SK-N-SH (cell line): ENCODE measurements around the gene ADGRL3. TPM values are rescaled to one million over a fixed set of nuclear protein-coding genes. Genes with fewer than 3 reads are reported as not detected.

Experiments used
- CTCF ChIA-PET: fragments of 300-600, 350-600 bp; formaldehyde crosslinking; extraction: SDS; loops from one replicate; lab custom pipeline; 2021; lab: Yijun Ruan, JAX
- POLR2A ChIA-PET: fragments of 350-600 bp; sonication (Branson Sonifier 250); formaldehyde crosslinking; extraction: SDS; loops from one replicate; lab custom pipeline; 2020; ENCODE audit warnings: antibody characterized with exemption, inconsistent platforms; lab: Yijun Ruan, JAX
- DNase-seq: peaks from one replicate; pipeline ENCODE4 v3.0.0; 2012
- H2AFZ ChIP-seq: fragments of 200-600 bp; sonication (generic); 2 replicates; pipeline ENCODE4 v1.8.1; 2016; ENCODE audit warnings: antibody characterized with exemption, mild to moderate bottlenecking, low read depth
- H3F3A ChIP-seq: fragments of 200-600 bp; sonication (generic); replicated peaks from 2 replicates; pipeline ENCODE3; 2016; ENCODE audit warnings: antibody characterized with exemption, mild to moderate bottlenecking; ENCODE audit not compliant: insufficient read depth
- H3K27ac ChIP-seq, 2 experiments: fragments of 200-500 bp in 1 of 2; fragments of 200-600 bp in 1 of 2; sonication (Bioruptor generic) in 1 of 2; sonication (generic), shearing (Covaris generic) in 1 of 2; 2 replicates each; pipeline versions ENCODE4 v1.5.1 to v1.6.1; 2014 to 2016; ENCODE audit warnings: low read depth in 2 of 2, inconsistent platforms in 1 of 2, low read length in 1 of 2, mild to moderate bottlenecking in 1 of 2, mixed read lengths in 1 of 2
- H3K27me3 ChIP-seq: fragments of 200-600 bp; sonication (generic), shearing (Covaris generic); 2 replicates; pipeline ENCODE4 v1.6.1; 2016; ENCODE audit warnings: mixed run types; ENCODE audit not compliant: insufficient read depth
- H3K36me3 ChIP-seq, 2 experiments: fragments of 200-500 bp in 1 of 2; fragments of 200-600 bp in 1 of 2; sonication (Bioruptor generic) in 1 of 2; sonication (generic) in 1 of 2; replicated peaks in 1 of 2; 2 replicates each; pipeline versions ENCODE3 to v1.5.1; 2014 to 2016; ENCODE audit warnings: low read length in 1 of 2, mild to moderate bottlenecking in 1 of 2; ENCODE audit not compliant: insufficient read depth in 2 of 2, control insufficient read depth in 1 of 2
- H3K4me1 ChIP-seq, 2 experiments: fragments of 200-500 bp in 1 of 2; fragments of 200-600 bp in 1 of 2; sonication (Bioruptor generic) in 1 of 2; sonication (generic), shearing (Covaris generic) in 1 of 2; 2 replicates each; pipeline versions ENCODE4 v1.5.1 to v1.6.1; 2014 to 2016; ENCODE audit warnings: low read depth in 1 of 2, low read length in 1 of 2, mixed run types in 1 of 2; ENCODE audit not compliant: insufficient read depth in 2 of 2, control insufficient read depth in 1 of 2
- H3K4me2 ChIP-seq: fragments of 200-600 bp; sonication (generic), shearing (Covaris generic); 2 replicates; pipeline ENCODE4 v1.6.1; 2017; ENCODE audit warnings: mixed run types
- H3K4me3 ChIP-seq, 2 experiments: fragments of 200-500 bp in 1 of 2; fragments of 200-600 bp in 1 of 2; sonication (Bioruptor generic) in 1 of 2; sonication (generic), shearing (Covaris generic) in 1 of 2; 2 replicates each; pipeline versions ENCODE4 v1.5.1 to v1.8.1; 2014 to 2016; ENCODE audit warnings: low read depth in 2 of 2, inconsistent platforms in 1 of 2, low read length in 1 of 2, mild to moderate bottlenecking in 1 of 2, mixed read lengths in 1 of 2, moderate library complexity in 1 of 2
- H3K79me2 ChIP-seq: fragments of 200-600 bp; sonication (generic); 2 replicates; pipeline ENCODE4 v1.8.1; 2017; ENCODE audit warnings: mild to moderate bottlenecking; ENCODE audit not compliant: insufficient read depth
- H3K9ac ChIP-seq: fragments of 200-600 bp; sonication (generic); 2 replicates; pipeline ENCODE4 v1.6.1; 2017; ENCODE audit warnings: mixed run types
- H3K9me2 ChIP-seq: fragments of 200-600 bp; sonication (generic); 2 replicates; pipeline ENCODE4 v1.6.1; 2017; ENCODE audit warnings: mixed run types
- H3K9me3 ChIP-seq: fragments of 200-600 bp; sonication (generic); 2 replicates; pipeline ENCODE4 v1.6.1; 2017; ENCODE audit warnings: mixed run types, mild to moderate bottlenecking, moderate library complexity
- H4K20me1 ChIP-seq: fragments of 200-600 bp; sonication (generic); 2 replicates; pipeline ENCODE4 v1.6.1; 2017; ENCODE audit warnings: mild to moderate bottlenecking, mixed run types; ENCODE audit not compliant: insufficient read depth
- ELF1 ChIP-seq: IDR thresholded peaks from 2 replicates; pipeline ENCODE4 v1.4.0; 2012
- EP300 ChIP-seq, 2 experiments: IDR thresholded peaks; 2 replicates each; pipeline versions ENCODE4 v1.4.0 to v1.6.1; 2012; ENCODE audit warnings: borderline replicate concordance in 1 of 2, low read depth in 1 of 2, low read length in 1 of 2
- FOXJ3 ChIP-seq: sonication (generic); formaldehyde crosslinking; IDR thresholded peaks from 2 replicates; pipeline ENCODE4 v1.5.1; 2020; ENCODE audit warnings: mild to moderate bottlenecking, missing genetic modification reagents
- GABPA ChIP-seq: IDR thresholded peaks from 2 replicates; pipeline ENCODE4 v1.4.0; 2012; ENCODE audit warnings: low read depth, mild to moderate bottlenecking
- GATA2 ChIP-seq: sonication (generic); formaldehyde crosslinking; IDR thresholded peaks from 2 replicates; pipeline ENCODE4 v1.5.0; 2020; ENCODE audit warnings: mild to moderate bottlenecking, missing genetic modification reagents
- POLR2AphosphoS5 ChIP-seq: IDR thresholded peaks from 2 replicates; pipeline ENCODE4 v1.6.1; 2012; ENCODE audit warnings: low read depth, low read length
- SMC3 ChIP-seq: IDR thresholded peaks from 2 replicates; pipeline ENCODE4 v1.6.1; 2012; ENCODE audit warnings: low read depth, low read length, improper control_type of control experiment
- WGBS: methylation state at CpG from one replicate; pipeline ENCODE4 v1.1.6; 2017; ENCODE audit warnings: low lambda C conversion rate; 5-methylcytosine and 5-hydroxymethylcytosine counted together
- polyA plus RNA-seq, 3 experiments: library from polyadenylated mRNA; depleted of rRNA; stranded (reverse); fragments of >200 nt; gene quantifications; 2 replicates each; pipeline ENCODE4 v1.2.3, GENCODE V29; 2012
- TF ChIP-seq, protein P1 (sequence below): IDR thresholded peaks from 2 replicates; pipeline ENCODE4 v1.4.0; 2012; ENCODE audit warnings: low read depth, borderline replicate concordance

Gene ADGRL3
- polyA plus RNA-seq, 1 of the 3 experiments (the other 2 are of a cell fraction): 0.03 TPM

DNA sequence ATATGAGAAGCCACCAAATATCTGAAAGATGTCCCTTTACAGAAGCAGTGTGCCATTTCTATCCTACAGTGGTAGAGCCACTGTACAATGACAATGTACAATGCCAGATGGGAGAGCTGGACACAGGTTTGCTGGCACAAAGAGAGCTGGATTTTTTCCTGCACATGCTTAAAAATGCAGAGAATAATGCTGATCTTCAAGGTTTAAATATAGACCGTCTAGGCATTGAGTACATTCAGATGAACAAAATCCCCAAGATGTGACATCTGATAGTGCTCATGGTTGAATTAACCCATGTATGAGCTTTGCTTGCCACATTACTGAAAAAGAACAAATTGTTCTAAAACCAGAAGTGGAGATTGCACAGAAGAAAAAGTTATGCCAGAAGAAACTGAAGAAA is 11.7 kb downstream of the ADGRL3 start:
- 50% methylated on average over 1 of the region's 1 CpG for WGBS

DNA sequence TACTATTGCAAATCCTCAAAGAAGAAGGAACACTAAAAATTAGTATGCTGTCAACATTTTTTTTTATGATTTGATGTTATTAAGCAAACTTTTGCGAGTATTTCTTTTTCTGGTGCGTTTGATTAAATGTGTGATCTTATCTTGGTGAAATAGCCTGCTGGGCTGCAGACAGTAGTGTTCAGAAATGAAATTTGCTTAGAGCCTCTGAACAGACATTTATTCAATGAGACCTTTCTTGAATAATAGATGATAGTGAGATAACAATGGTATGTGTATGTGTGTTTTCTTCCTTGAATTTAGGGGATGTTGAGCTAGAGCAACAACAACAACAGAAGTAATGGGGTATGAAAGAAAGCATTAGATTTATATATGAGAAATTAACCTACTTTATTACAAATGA is 12.7 kb downstream of the ADGRL3 start:
- no peak overlapping the region for H2AFZ ChIP-seq
- H3F3A ChIP-seq: no peaks in the 10 kb centered on the region
- POLR2A ChIA-PET: no interaction called here
- H4K20me1 ChIP-seq: no peaks in the 10 kb centered on the region
- H3K4me1 ChIP-seq: no peaks in the 10 kb centered on the region; a peak in 1 of 4 replicates
- H3K9me2 ChIP-seq: no peaks in the 10 kb centered on the region
- H3K27me3 ChIP-seq: no peaks in the 10 kb centered on the region
- H3K4me2 ChIP-seq: no peak overlapping the region
- no peak overlapping the region for H3K4me3 ChIP-seq
- DNase-seq: no peak
- no peaks in the 10 kb centered on the region for H3K9me3 ChIP-seq
- no peaks in the 10 kb centered on the region for H3K79me2 ChIP-seq
- no peak overlapping the region for H3K9ac ChIP-seq
- CTCF ChIA-PET: interaction anchor here (0.8 kb wide), 1 partner anchor 32 kb away, joined by 4 read pairs; no protein-coding TSS in a partner anchor
- TF ChIP-seq EP300 (IDR thresholded peaks at IDR 0.05; ENCODE audit: borderline replicate concordance in 1 of 2, low read depth in 1 of 2, low read length in 1 of 2) (peak in 1 of 2 experiments; percentile 7; a peak in 1 of 4 replicates), POLR2AphosphoS5 (no peak), GATA2 (peak; percentile 56)
- WGBS: 3% methylated on average over 2 of the region's 2 CpGs
- no peak overlapping the region for H3K27ac ChIP-seq
- H3K36me3 ChIP-seq: no peaks in the 10 kb centered on the region

More for the DNA sequence above, 11.7 kb downstream of the ADGRL3 start:
- H3K36me3 ChIP-seq: no peaks in the 10 kb centered on the region
- H3K4me3 ChIP-seq: no peak overlapping the region
- no peaks in the 10 kb centered on the region for H3K9me2 ChIP-seq
- no peaks in the 10 kb centered on the region for H3K27me3 ChIP-seq
- H4K20me1 ChIP-seq: no peaks in the 10 kb centered on the region
- H3K9ac ChIP-seq: no peak overlapping the region
- H2AFZ ChIP-seq: no peak overlapping the region
- H3K4me2 ChIP-seq: no peak overlapping the region
- no peak for TF ChIP-seq FOXJ3
- TF ChIP-seq, protein P1, sequence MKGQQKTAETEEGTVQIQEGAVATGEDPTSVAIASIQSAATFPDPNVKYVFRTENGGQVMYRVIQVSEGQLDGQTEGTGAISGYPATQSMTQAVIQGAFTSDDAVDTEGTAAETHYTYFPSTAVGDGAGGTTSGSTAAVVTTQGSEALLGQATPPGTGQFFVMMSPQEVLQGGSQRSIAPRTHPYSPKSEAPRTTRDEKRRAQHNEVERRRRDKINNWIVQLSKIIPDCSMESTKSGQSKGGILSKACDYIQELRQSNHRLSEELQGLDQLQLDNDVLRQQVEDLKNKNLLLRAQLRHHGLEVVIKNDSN: no peak
- CTCF ChIA-PET: no interaction called here
- H3K27ac ChIP-seq: no peak overlapping the region
- no peaks in the 10 kb centered on the region for H3F3A ChIP-seq
- DNase-seq: no peak
- no peaks in the 10 kb centered on the region for H3K79me2 ChIP-seq
- H3K9me3 ChIP-seq: no peaks in the 10 kb centered on the region
- no peaks in the 10 kb centered on the region; a peak in 1 of 4 replicates for H3K4me1 ChIP-seq
- POLR2A ChIA-PET: no interaction called here

DNA sequence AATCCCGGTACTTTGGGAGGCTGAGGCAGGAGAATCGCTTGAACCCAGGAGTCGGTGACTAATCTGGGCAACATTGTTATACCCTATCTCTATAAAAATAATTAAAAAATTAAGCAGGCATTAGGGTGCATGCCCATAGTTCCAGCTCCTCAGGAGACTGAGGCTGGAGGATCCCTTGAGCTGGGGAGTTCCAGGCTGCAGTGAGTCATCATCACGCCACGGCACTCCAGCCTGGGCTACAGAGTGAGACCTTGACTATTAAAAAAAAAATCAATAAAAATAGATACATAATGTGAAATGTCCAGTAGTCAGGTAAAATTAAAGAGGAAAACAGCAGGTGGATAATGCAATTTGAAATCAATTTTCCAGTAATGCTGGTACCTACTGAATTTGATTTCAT is 14.6 kb downstream of the ADGRL3 start:
- POLR2A ChIA-PET: no interaction called here
- no peak for DNase-seq
- CTCF ChIA-PET: no interaction called here
- no peak overlapping the region for H3K4me2 ChIP-seq
- no peaks in the 10 kb centered on the region; a peak in 1 of 4 replicates for H3K4me1 ChIP-seq
- H3K9ac ChIP-seq: no peak overlapping the region
- H2AFZ ChIP-seq: no peak overlapping the region
- H3K9me3 ChIP-seq: no peaks in the 10 kb centered on the region
- H3K9me2 ChIP-seq: no peaks in the 10 kb centered on the region
- TF ChIP-seq GABPA: no peak
- TF ChIP-seq ELF1: no peak
- no peak for TF ChIP-seq SMC3
- no peaks in the 10 kb centered on the region for H3K79me2 ChIP-seq
- WGBS: 50% methylated on average over 5 of the region's 5 CpGs
- no peak overlapping the region for H3K4me3 ChIP-seq
- H4K20me1 ChIP-seq: no peaks in the 10 kb centered on the region
- H3K27ac ChIP-seq: no peak overlapping the region
- H3F3A ChIP-seq: no peaks in the 10 kb centered on the region
- H3K27me3 ChIP-seq: no peaks in the 10 kb centered on the region
- H3K36me3 ChIP-seq: no peaks in the 10 kb centered on the region
